HepG2 (cell line): ENCODE data around the gene PIK3IP1. TPM values are rescaled to one million over a fixed set of nuclear protein-coding genes. Genes with fewer than 3 reads are reported as not detected.

Experiments
- EHMT2 ChIP-seq: fragments of 200-600 bp; sonication (generic); IDR thresholded peaks from 2 replicates; pipeline ENCODE4 v1.7.0; 2017; ENCODE audit warnings: antibody characterized with exemption, low read depth, low read length, borderline replicate concordance
- GATA4 ChIP-seq: sonication (generic); IDR thresholded peaks from 2 replicates; pipeline ENCODE4 v1.6.1; 2016; ENCODE audit warnings: antibody characterized with exemption, low read depth, borderline replicate concordance
- IKZF1 ChIP-seq: fragments of 450-650 bp; IDR thresholded peaks from 2 replicates; pipeline ENCODE4 v1.7.1; 2016
- KAT8 ChIP-seq: IDR thresholded peaks from 2 replicates; pipeline ENCODE4 v1.6.1; 2016; ENCODE audit warnings: missing genetic modification reagents, missing compliant biosample characterization
- NONO ChIP-seq, 2 experiments: fragments of 450-650 bp in 1 of 2; sonication (generic) in 1 of 2; formaldehyde crosslinking in 1 of 2; IDR thresholded peaks in 1 of 2; conservative IDR thresholded peaks in 1 of 2; 2 replicates each; pipeline versions ENCODE4 v1.6.1 to v1.8.0; 2017 to 2022; ENCODE audit warnings: mild to moderate bottlenecking in 1 of 2, missing genetic modification reagents in 1 of 2, moderate library complexity in 1 of 2
- POLR2AphosphoS2 ChIP-seq: IDR thresholded peaks from 2 replicates; pipeline ENCODE4 v1.6.1; 2011; ENCODE audit warnings: low read depth, low read length, improper control_type of control experiment
- TAF15 ChIP-seq: fragments of 200-400 bp; formaldehyde crosslinking; IDR thresholded peaks from one replicate; pipeline ENCODE4 v1.6.1; 2018; ENCODE audit warnings: mild to moderate bottlenecking, low read depth, low read length; ENCODE audit not compliant: poor library complexity, severe bottlenecking
- TARDBP ChIP-seq: sonication (generic); formaldehyde crosslinking; IDR thresholded peaks from 2 replicates; pipeline ENCODE4 v1.8.0; 2022; ENCODE audit warnings: mild to moderate bottlenecking, missing genetic modification reagents
- TGIF2 ChIP-seq: IDR thresholded peaks from 2 replicates; pipeline ENCODE4 v1.6.1; 2016; ENCODE audit warnings: control low read depth, missing compliant biosample characterization
- TRIM24 ChIP-seq: sonication (generic); formaldehyde crosslinking; IDR thresholded peaks from 2 replicates; pipeline ENCODE4 v1.8.0; 2022; ENCODE audit warnings: mild to moderate bottlenecking, missing genetic modification reagents
- ZNF20 ChIP-seq: sonication (generic); formaldehyde crosslinking; IDR thresholded peaks from 2 replicates; pipeline ENCODE4 v1.4.0; 2020; ENCODE audit warnings: mild to moderate bottlenecking, moderate library complexity, missing genetic modification reagents
- ZNF224 ChIP-seq: sonication (generic); formaldehyde crosslinking; IDR thresholded peaks from 2 replicates; pipeline ENCODE4 v1.5.0; 2020; ENCODE audit warnings: mild to moderate bottlenecking, missing genetic modification reagents
- ZNF331 ChIP-seq: sonication (generic); formaldehyde crosslinking; IDR thresholded peaks from 2 replicates; pipeline ENCODE4 v1.4.0; 2020; ENCODE audit warnings: missing genetic modification reagents
- ZNF547 ChIP-seq: sonication (generic); formaldehyde crosslinking; IDR thresholded peaks from 2 replicates; pipeline ENCODE4 v1.5.1; 2020; ENCODE audit warnings: mild to moderate bottlenecking, missing genetic modification reagents
- ZNF607 ChIP-seq: sonication (generic); formaldehyde crosslinking; IDR thresholded peaks from 2 replicates; pipeline ENCODE4 v1.5.1; 2020; ENCODE audit warnings: missing genetic modification reagents, mild to moderate bottlenecking, borderline replicate concordance
- ZNF644 ChIP-seq: IDR thresholded peaks from 2 replicates; pipeline ENCODE4 v1.6.1; 2016; ENCODE audit warnings: low read depth
- ZNF773 ChIP-seq: sonication (generic); formaldehyde crosslinking; IDR thresholded peaks from 2 replicates; pipeline ENCODE4 v1.4.0; 2020; ENCODE audit warnings: missing genetic modification reagents, borderline replicate concordance
- ZNF790 ChIP-seq: sonication (generic); formaldehyde crosslinking; IDR thresholded peaks from 2 replicates; pipeline ENCODE4 v1.8.0; 2022; ENCODE audit warnings: missing genetic modification reagents, mild to moderate bottlenecking, borderline replicate concordance
- ZSCAN22 ChIP-seq: sonication (generic); formaldehyde crosslinking; IDR thresholded peaks from 2 replicates; pipeline ENCODE4 v1.4.0; 2020; ENCODE audit warnings: mild to moderate bottlenecking, missing genetic modification reagents
- ZUFSP ChIP-seq: sonication (generic); formaldehyde crosslinking; IDR thresholded peaks from 2 replicates; pipeline ENCODE4 v1.9.0; 2021; ENCODE audit warnings: missing genetic modification reagents, mild to moderate bottlenecking, borderline replicate concordance
- polyA plus RNA-seq, 8 experiments: library from polyadenylated mRNA; depleted of rRNA in 3 of 8; stranded (reverse) in 7 of 8; unstranded in 1 of 8; fragments of >200 nt; fragmentation: Illumina TruSeq in 4 of 8; extraction: Trizol in 4 of 8; gene quantifications; 2 replicates each; pipeline versions ENCODE4 v1.2.1 to v1.2.3, GENCODE V29; 2011 to 2016; ENCODE audit warnings: low read depth in 4 of 8, missing spikeins in 1 of 8, mixed read lengths in 1 of 8; ENCODE audit not compliant: insufficient read depth in 1 of 8
- total RNA-seq, 5 experiments: library from RNA; depleted of rRNA; stranded (reverse); fragments of >200 nt; fragmentation: Illumina TruSeq; extraction: Trizol; gene quantifications; 2 replicates each; pipeline ENCODE4 v1.2.3, GENCODE V29; 2016; ENCODE audit warnings: low read depth in 1 of 5
- TF ChIP-seq, protein P1 (sequence below): sonication (generic); formaldehyde crosslinking; IDR thresholded peaks from 2 replicates; pipeline ENCODE4 v1.4.0; 2020; ENCODE audit warnings: missing genetic modification reagents
- TF ChIP-seq, protein P2 (sequence below): sonication (generic); formaldehyde crosslinking; IDR thresholded peaks from 2 replicates; pipeline ENCODE4 v1.5.1; 2020; ENCODE audit warnings: missing genetic modification reagents, mild to moderate bottlenecking, borderline replicate concordance

Gene PIK3IP1
- total and polyA plus RNA-seq, 2 of the 13 experiments (the other 11 are each of a cell fraction or from before 2014, with no cell fraction given): 1.3 to 2.5 TPM

DNA sequence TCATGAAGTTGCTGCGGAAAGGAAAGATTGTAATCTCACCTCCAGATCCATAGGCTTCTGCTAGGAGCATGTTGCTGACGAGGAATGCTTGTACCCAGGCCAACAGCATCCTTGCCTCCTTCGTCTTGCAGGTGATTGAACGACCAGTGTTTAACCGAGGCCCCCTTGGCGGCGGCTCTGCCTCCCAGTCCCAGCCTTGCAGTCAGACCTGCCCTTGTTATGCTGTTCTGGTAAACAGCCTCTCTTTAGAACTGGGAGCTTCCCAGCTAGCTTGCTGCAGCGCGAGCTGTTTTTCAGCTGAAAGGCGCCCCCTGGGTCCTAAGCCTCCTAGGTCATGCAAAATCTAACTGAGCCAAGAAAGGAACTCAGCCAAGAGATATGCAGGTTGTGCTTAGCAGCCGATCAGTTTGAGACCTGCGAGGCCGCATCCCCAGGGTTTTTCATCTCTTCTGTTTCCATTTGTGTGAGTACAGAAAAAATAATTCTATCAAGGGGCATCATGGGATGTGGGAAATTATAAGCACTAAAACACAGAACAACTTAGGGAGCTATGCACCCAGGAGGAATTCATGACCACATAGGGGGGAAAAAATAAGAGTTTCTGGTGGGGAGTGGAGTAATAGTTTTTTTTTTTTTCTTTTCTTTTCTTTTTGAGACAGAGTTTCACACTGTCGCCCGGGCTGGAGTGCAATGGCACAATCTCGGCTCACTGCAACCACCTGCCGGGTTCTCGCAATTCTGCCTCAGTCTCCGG is at the start of gene PIK3IP1 (continued):
- no peak for TF ChIP-seq EHMT2
- no peak for TF ChIP-seq ZNF644 (CRISPR knock-in tag)
- TF ChIP-seq POLR2AphosphoS2: no peak
- no peak for TF ChIP-seq TAF15
- no peak for TF ChIP-seq ZNF547 (CRISPR knock-in tag)
- no peak for TF ChIP-seq ZNF773
- no peak for TF ChIP-seq ZNF20 (CRISPR knock-in tag)
- TF ChIP-seq TRIM24 (CRISPR knock-in tag): no peak
- TF ChIP-seq TARDBP (CRISPR knock-in tag): peak; percentile 78; the same call in 1 of the 2 replicates
- 0 out of 2 replicates have a peak, but pooled peaks have one; percentile 33 for TF ChIP-seq ZNF331 (CRISPR knock-in tag)
- TF ChIP-seq ZNF607: no peak
- no peak for TF ChIP-seq GATA4
- no peak for TF ChIP-seq ZNF790
- TF ChIP-seq IKZF1: no peak
- TF ChIP-seq, protein P1, sequence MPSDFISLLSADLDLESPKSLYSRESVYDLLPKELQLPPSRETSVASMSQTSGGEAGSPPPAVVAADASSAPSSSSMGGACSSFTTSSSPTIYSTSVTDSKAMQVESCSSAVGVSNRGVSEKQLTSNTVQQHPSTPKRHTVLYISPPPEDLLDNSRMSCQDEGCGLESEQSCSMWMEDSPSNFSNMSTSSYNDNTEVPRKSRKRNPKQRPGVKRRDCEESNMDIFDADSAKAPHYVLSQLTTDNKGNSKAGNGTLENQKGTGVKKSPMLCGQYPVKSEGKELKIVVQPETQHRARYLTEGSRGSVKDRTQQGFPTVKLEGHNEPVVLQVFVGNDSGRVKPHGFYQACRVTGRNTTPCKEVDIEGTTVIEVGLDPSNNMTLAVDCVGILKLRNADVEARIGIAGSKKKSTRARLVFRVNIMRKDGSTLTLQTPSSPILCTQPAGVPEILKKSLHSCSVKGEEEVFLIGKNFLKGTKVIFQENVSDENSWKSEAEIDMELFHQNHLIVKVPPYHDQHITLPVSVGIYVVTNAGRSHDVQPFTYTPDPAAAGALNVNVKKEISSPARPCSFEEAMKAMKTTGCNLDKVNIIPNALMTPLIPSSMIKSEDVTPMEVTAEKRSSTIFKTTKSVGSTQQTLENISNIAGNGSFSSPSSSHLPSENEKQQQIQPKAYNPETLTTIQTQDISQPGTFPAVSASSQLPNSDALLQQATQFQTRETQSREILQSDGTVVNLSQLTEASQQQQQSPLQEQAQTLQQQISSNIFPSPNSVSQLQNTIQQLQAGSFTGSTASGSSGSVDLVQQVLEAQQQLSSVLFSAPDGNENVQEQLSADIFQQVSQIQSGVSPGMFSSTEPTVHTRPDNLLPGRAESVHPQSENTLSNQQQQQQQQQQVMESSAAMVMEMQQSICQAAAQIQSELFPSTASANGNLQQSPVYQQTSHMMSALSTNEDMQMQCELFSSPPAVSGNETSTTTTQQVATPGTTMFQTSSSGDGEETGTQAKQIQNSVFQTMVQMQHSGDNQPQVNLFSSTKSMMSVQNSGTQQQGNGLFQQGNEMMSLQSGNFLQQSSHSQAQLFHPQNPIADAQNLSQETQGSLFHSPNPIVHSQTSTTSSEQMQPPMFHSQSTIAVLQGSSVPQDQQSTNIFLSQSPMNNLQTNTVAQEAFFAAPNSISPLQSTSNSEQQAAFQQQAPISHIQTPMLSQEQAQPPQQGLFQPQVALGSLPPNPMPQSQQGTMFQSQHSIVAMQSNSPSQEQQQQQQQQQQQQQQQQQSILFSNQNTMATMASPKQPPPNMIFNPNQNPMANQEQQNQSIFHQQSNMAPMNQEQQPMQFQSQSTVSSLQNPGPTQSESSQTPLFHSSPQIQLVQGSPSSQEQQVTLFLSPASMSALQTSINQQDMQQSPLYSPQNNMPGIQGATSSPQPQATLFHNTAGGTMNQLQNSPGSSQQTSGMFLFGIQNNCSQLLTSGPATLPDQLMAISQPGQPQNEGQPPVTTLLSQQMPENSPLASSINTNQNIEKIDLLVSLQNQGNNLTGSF: no peak
- no peak for TF ChIP-seq TGIF2
- TF ChIP-seq, protein P2, sequence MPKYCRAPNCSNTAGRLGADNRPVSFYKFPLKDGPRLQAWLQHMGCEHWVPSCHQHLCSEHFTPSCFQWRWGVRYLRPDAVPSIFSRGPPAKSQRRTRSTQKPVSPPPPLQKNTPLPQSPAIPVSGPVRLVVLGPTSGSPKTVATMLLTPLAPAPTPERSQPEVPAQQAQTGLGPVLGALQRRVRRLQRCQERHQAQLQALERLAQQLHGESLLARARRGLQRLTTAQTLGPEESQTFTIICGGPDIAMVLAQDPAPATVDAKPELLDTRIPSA (CRISPR knock-in tag): no peak
- no peak for TF ChIP-seq NONO (IDR thresholded peaks at IDR 0.05)
- TF ChIP-seq NONO (CRISPR knock-in tag; conservative IDR thresholded peaks at IDR 0.05): no peak
- no peak for TF ChIP-seq ZNF224 (CRISPR knock-in tag)
- TF ChIP-seq ZSCAN22: no peak
- no peak for TF ChIP-seq KAT8 (CRISPR knock-in tag)
- TF ChIP-seq ZUFSP: no peak
